Ishikawa (cell line): ENCODE results near the gene GPD1L.

Experiments used
- CEBPB ChIP-seq: IDR thresholded peaks from 2 replicates; pipeline ENCODE4 v1.6.1; 2012
- CREB1 ChIP-seq: IDR thresholded peaks from 2 replicates; pipeline ENCODE4 v1.6.1; 2012; ENCODE audit warnings: low read depth
- EGR1 ChIP-seq: IDR thresholded peaks from 2 replicates; pipeline ENCODE4 v1.6.1; 2012
- EP300 ChIP-seq: IDR thresholded peaks from 2 replicates; pipeline ENCODE4 v1.6.1; 2012; ENCODE audit warnings: borderline replicate concordance
- FOXM1 ChIP-seq: IDR thresholded peaks from 2 replicates; pipeline ENCODE4 v1.6.1; 2012; ENCODE audit warnings: low read depth, borderline replicate concordance
- RAD21 ChIP-seq: IDR thresholded peaks from 2 replicates; pipeline ENCODE4 v1.6.1; 2012; ENCODE audit warnings: low read depth
- REST ChIP-seq: IDR thresholded peaks from 2 replicates; pipeline ENCODE4 v1.6.1; 2012; ENCODE audit warnings: low read depth, mild to moderate bottlenecking
- TAF1 ChIP-seq: IDR thresholded peaks from 2 replicates; pipeline ENCODE4 v1.6.1; 2012; ENCODE audit warnings: low read depth, mild to moderate bottlenecking
- TCF12 ChIP-seq: IDR thresholded peaks from 2 replicates; pipeline ENCODE4 v1.6.1; 2012; ENCODE audit warnings: low read depth
- TEAD4 ChIP-seq: IDR thresholded peaks from 2 replicates; pipeline ENCODE4 v1.6.1; 2012
- USF1 ChIP-seq: IDR thresholded peaks from 2 replicates; pipeline ENCODE4 v1.6.1; 2012
- YY1 ChIP-seq: IDR thresholded peaks from 2 replicates; pipeline ENCODE4 v1.6.1; 2012; ENCODE audit warnings: low read depth
- ZBTB7A ChIP-seq: IDR thresholded peaks from 2 replicates; pipeline ENCODE4 v1.6.1; 2012; ENCODE audit warnings: low read depth

Gene GPD1L

GRCh38 chr3:32146746-32147211 lies 40.4 kb downstream of the GPD1L start:
- TF ChIP-seq TCF12, result no peak
- no peak for TF ChIP-seq TAF1
- TF ChIP-seq ZBTB7A, result no peak
- TF ChIP-seq RAD21, result no peak
- TF ChIP-seq CEBPB, result no peak
- no peak for TF ChIP-seq EP300
- TF ChIP-seq FOXM1, result no peak
- TF ChIP-seq REST, result no peak
- TF ChIP-seq YY1, result no peak
- no peak for TF ChIP-seq TEAD4

GRCh38 chr3:32147509-32147908 lies 41.1 kb downstream of the GPD1L start:
- TF ChIP-seq EGR1 (no peak), FOXM1 (no peak), YY1 (no peak), ZBTB7A (no peak), RAD21 (no peak), TEAD4 (no peak), CREB1 (no peak)

GRCh38 chr3:32147933-32148332 lies 41.5 kb downstream of the GPD1L start:
- TF ChIP-seq EGR1 (no peak), TEAD4 (no peak), CREB1 (no peak)

GRCh38 chr3:32148351-32148750 lies 41.9 kb downstream of the GPD1L start:
- TF ChIP-seq FOXM1, result no peak
- no peak for TF ChIP-seq TCF12
- TF ChIP-seq USF1, result no peak
- TF ChIP-seq ZBTB7A, result no peak
- TF ChIP-seq YY1, result no peak
- TF ChIP-seq REST, result no peak
- no peak for TF ChIP-seq TAF1

- TF ChIP-seq ZBTB7A, result no peak
These were observed 47.2 kb downstream of the GPD1L start for GRCh38 chr3:32153414-32154204.

- peak; percentile 49 for TF ChIP-seq RAD21
- no peak for TF ChIP-seq REST
- no peak for TF ChIP-seq TCF12
- TF ChIP-seq ZBTB7A, result no peak
- no peak for TF ChIP-seq CEBPB
These were observed 47.8 kb downstream of the GPD1L start for GRCh38 chr3:32154205-32154579.
